H7 (cell line): ENCODE results near the gene ENPP4. TPM values are rescaled to one million over a fixed set of nuclear protein-coding genes. Genes with fewer than 3 reads are reported as not detected.
"Not testable (repeated sequence)": the region's sequence is repeated elsewhere in the genome, so short reads cannot be mapped to it uniquely, and the experiment has no call there.

Experiments used
- DNase-seq: peaks from one replicate; pipeline ENCODE4 v3.0.0; 2012
- H3K27me3 ChIP-seq: 2 replicates; pipeline ENCODE4 v1.6.0; 2011; ENCODE audit warnings: mild to moderate bottlenecking, low read length; ENCODE audit not compliant: control insufficient read depth, insufficient read depth
- H3K36me3 ChIP-seq: replicated peaks from 2 replicates; pipeline ENCODE4 v1.5.1; 2011; ENCODE audit warnings: low read length; ENCODE audit not compliant: control insufficient read depth, insufficient read depth
- H3K4me3 ChIP-seq: 2 replicates; pipeline ENCODE4 v1.5.1; 2011; ENCODE audit warnings: low read depth, mild to moderate bottlenecking, control low read depth, low read length, moderate library complexity; ENCODE audit not compliant: insufficient read depth
- total RNA-seq: library from RNA; depleted of rRNA; stranded (reverse); fragments of >200 nt; shearing (Covaris generic); gene quantifications from 2 replicates; pipeline ENCODE4 v1.2.3, GENCODE V29; 2014; rRNA removed

ENPP4 gene
- 2.3 and 3.0 TPM in 2 replicates for total RNA-seq

DNA sequence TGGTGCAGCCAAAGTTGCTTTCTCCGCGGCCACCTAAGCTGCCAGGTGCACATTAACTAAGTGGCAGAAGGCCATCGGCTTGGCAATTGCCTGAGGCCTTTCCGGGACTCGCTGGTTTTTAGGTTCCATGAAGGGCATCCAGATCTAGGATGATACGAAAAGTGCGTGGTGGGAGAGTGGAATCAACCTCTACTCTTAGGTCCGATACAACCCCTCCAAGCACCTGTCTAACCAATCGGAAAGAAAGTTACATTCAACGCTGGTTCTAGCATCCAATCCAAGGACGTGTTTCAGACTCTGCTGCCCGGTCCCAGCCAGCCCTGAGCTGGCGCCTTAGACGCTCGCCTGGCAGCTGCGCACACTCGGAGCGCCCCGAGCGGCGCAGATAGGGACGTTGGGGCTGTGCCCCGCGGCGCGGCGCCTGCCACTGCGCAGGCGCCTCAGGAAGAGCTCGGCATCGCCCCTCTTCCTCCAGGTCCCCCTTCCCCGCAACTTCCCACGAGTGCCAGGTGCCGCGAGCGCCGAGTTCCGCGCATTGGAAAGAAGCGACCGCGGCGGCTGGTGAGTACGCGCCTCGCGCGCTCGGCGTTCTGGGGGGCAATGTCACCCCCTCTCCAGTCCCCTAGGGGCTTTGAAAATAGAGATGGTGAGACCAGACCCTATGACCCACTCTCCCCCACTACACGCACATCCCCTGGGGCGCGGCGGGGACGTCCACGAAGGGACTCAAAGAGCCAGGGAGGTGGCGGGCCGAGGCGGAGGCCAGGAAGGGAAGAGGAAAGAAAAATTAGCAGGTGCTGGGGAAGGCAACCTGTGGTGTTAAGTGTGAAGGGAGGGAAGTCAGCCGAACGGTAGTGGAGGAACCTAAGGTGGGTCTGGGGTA, at the start of gene ENPP4:
Gene ENPP4 (plus strand): TSS at position 361 of the 883 bp plus-strand sequence. CDS start 9,595 bp downstream, outside the sequence.
- H3K4me3 ChIP-seq: peak within 1 kb of the TSS; percentile 56
- H3K36me3 ChIP-seq: no peaks in the 10 kb centered on the region
- H3K27me3 ChIP-seq: peaks cover 20% of the 10 kb centered on the region; the same call in 1 of the 2 replicates
- DNase-seq: peak; percentile 96

- H3K36me3 ChIP-seq: no peaks in the 10 kb centered on the region
- no peak for DNase-seq
- H3K27me3 ChIP-seq: no peaks in the 10 kb centered on the region
- H3K4me3 ChIP-seq: no peak overlapping the region
Measured at GRCh38 chr6:46080111-46080510, 49.7 kb upstream of the ENPP4 start.

- not testable (repeated sequence) for DNase-seq, H3K27me3 ChIP-seq
Measured at GRCh38 chr6:46085688-46086087, 44.1 kb upstream of the ENPP4 start.

GRCh38 chr6:46090115-46091079, 39.4 kb upstream of the ENPP4 start:
- peak; percentile 69 for DNase-seq

More at GRCh38 chr6:46085688-46086087, 44.1 kb upstream of the ENPP4 start:
- not testable (repeated sequence) for H3K36me3 ChIP-seq, H3K4me3 ChIP-seq

DNA sequence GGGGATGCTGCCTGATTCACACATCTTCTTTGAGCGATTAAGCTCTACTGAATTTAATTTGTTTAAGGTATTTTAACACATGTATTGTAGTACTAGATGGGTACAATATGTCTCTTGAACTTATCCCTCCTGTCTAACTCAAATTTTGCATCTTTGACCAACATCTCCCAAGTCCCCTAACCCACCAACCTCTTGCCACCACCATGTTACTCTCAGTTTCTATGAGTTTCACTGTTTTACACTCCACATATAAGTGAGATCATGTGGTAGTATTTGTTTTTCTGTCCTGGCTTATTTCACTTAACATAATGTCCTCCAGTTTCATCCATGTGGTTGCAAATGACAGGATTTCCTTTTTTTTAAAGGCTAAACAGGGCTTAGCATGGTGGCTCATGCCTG, 38.7 kb upstream of the ENPP4 start:
- H3K4me3 ChIP-seq: no peak overlapping the region
- DNase-seq: no peak
- H3K27me3 ChIP-seq: no peaks in the 10 kb centered on the region; the same call in 1 of the 2 replicates
- H3K36me3 ChIP-seq: no peaks in the 10 kb centered on the region

More at GRCh38 chr6:46090115-46091079, 39.4 kb upstream of the ENPP4 start:
- H3K27me3 ChIP-seq: no peaks in the 10 kb centered on the region; the same call in 1 of the 2 replicates
- H3K36me3 ChIP-seq: no peaks in the 10 kb centered on the region
- H3K4me3 ChIP-seq: no peak overlapping the region

DNA sequence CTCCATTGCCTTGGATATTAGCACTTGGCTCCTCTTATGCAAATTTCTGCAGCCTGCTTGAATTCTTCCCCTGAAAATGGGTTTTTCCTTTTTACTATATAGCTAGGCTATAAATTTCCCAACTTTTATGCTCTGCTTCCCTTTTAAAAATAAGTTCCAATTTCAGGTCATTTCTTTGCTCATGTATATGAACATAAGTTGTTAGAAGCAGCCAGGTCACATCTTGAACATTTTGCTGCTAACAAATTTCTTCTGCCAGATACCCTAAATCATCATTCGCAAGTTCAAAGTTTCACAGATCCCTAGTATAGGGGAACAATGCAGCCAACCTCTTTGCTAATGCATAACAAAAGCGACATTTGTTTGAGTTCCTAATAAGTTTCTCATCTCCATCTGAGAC, 34.5 kb upstream of the ENPP4 start:
- no peaks in the 10 kb centered on the region for H3K36me3 ChIP-seq
- no peak for DNase-seq
- no peak overlapping the region for H3K4me3 ChIP-seq
- no peaks in the 10 kb centered on the region for H3K27me3 ChIP-seq

DNA sequence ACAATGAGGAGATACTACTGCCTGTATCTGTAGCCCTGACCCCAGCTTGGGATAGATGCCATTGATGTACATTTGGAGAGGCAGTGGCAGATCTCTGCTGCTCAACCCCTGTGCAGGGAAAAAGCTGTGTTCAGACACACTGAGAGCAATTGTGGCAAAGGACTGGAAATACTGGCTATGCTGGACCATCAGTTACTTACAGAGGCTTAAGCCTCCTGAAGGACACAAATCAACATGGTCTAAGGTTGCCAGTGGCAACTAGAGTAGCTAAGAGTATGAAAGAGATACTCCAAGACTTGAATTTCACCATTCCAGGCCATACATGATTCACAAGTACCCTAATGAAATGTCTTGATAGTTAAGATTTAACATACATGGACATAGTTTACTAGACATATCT, 32.4 kb upstream of the ENPP4 start:
- Histone ChIP-seq H3K36me3 (no peaks in the 10 kb centered on the region), H3K4me3 (no peak overlapping the region), H3K27me3 (no peaks in the 10 kb centered on the region)
- no peak for DNase-seq

GRCh38 chr6:46098678-46099077, 31.1 kb upstream of the ENPP4 start:
- no peaks in the 10 kb centered on the region for H3K27me3 ChIP-seq
- DNase-seq: no peak

DNA sequence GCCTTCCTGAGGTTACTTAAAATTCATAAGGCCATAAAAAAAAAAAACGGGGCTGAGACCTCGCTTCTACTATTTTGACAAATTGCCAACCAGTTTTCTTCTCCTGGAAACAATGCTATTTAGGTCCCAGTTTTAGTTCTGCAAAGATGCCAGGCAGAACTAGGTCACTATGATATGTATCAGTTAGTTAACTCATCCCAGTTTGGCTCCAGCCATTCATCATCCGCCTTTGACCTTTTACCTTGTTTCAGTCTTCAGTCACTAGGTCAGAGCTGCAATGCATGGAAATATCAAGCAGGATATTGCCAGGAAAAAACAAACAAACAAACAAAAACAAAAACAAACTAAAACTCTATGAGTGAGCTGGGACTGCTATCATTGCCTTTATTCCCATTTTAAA, 29.8 kb upstream of the ENPP4 start:
- DNase-seq: no peak
- Histone ChIP-seq H3K4me3 (no peak overlapping the region), H3K27me3 (no peaks in the 10 kb centered on the region), H3K36me3 (no peaks in the 10 kb centered on the region)

More at GRCh38 chr6:46098678-46099077, 31.1 kb upstream of the ENPP4 start:
- no peak overlapping the region for H3K4me3 ChIP-seq
- no peaks in the 10 kb centered on the region for H3K36me3 ChIP-seq

DNA sequence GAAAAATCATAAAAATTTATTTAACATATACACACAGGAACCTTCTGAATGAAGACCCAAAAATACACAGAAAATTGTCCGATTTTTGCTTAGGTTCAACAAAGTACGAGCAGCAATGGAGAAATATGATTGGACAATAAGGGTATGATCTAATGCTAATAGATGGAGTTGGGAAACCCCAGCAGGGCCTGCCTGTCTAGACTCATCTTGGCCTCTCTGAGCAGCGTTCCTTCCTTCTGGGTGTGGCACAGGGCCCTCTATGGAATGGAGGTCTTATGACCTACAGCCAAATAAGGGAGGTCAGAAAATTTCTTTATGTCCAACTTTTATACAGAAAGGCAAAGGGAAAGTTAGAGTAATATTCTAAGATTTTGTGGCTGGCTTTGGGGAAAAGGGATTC, 27.7 kb upstream of the ENPP4 start:
- H3K4me3 ChIP-seq: no peak overlapping the region
- no peak for DNase-seq
- no peaks in the 10 kb centered on the region for H3K36me3 ChIP-seq
- no peaks in the 10 kb centered on the region for H3K27me3 ChIP-seq

- Histone ChIP-seq H3K27me3 (no peaks in the 10 kb centered on the region), H3K36me3 (no peaks in the 10 kb centered on the region), H3K4me3 (no peak overlapping the region)
- no peak for DNase-seq
Measured at GRCh38 chr6:46103441-46104115, 26.2 kb upstream of the ENPP4 start.

- Histone ChIP-seq H3K4me3 (no peak overlapping the region), H3K27me3 (no peaks in the 10 kb centered on the region), H3K36me3 (no peaks in the 10 kb centered on the region)
- DNase-seq: no peak
Measured at GRCh38 chr6:46104209-46104608, 25.6 kb upstream of the ENPP4 start.

GRCh38 chr6:46105568-46105967, 24.2 kb upstream of the ENPP4 start:
- no peak overlapping the region for H3K4me3 ChIP-seq
- no peaks in the 10 kb centered on the region for H3K27me3 ChIP-seq
- no peaks in the 10 kb centered on the region for H3K36me3 ChIP-seq
- no peak for DNase-seq

GRCh38 chr6:46113370-46113769, 16.4 kb upstream of the ENPP4 start:
- Histone ChIP-seq H3K27me3 (no peaks in the 10 kb centered on the region), H3K36me3 (no peaks in the 10 kb centered on the region), H3K4me3 (no peak overlapping the region)
- DNase-seq: peak; percentile 17
